ENCODE measurements around the gene ERVFRD-1. TPM values are rescaled to one million over a fixed set of nuclear protein-coding genes. Genes with fewer than 3 reads are reported as not detected.

Gene ERVFRD-1
- polyA plus RNA-seq, 2 of the 4 experiments (the other 2 are of a cell fraction) = not detected

GRCh38 chr6:11066505-11067347 is 44.8 kb downstream of the ERVFRD-1 start:
- H3K4me2 ChIP-seq = no peak overlapping the region
- POLR2A ChIA-PET = no interaction called here
- peaks cover 3% of the 10 kb centered on the region; the same call in 1 of the 3 replicates for H3K4me1 ChIP-seq
- no peak overlapping the region for H3K4me3 ChIP-seq
- FAIRE-seq = no peak
- no peak for DNase-seq (ENCODE audit: low read depth in 1 of 2, low spot score in 1 of 2)
- no peaks in the 10 kb centered on the region for H3K9me3 ChIP-seq
- CTCF ChIA-PET = interaction anchor here (0.6 to 2.0 kb wide), 12 partner anchors 13 to 586 kb away, joined by 3 to 8 read pairs (median 3); no protein-coding TSS in a partner anchor
- no peak for TF ChIP-seq MAX (IDR thresholded peaks at IDR 0.05)
- TF ChIP-seq RFX5 (IDR thresholded peaks at IDR 0.05) = no peak
- TF ChIP-seq MAZ (IDR thresholded peaks at IDR 0.05; ENCODE audit: borderline replicate concordance, low read depth, low read length) = no peak
- TF ChIP-seq CBX8 (IDR thresholded peaks at IDR 0.05) = no peak
- TF ChIP-seq BCL3 (IDR thresholded peaks at IDR 0.05) = no peak
- no peak for TF ChIP-seq HOXA7 (CRISPR knock-in tag; IDR thresholded peaks at IDR 0.05)
- no peak for TF ChIP-seq REST (IDR thresholded peaks at IDR 0.05)
- TF ChIP-seq ATOH8 (CRISPR knock-in tag; IDR thresholded peaks at IDR 0.05; ENCODE audit: low read depth) = no peak
- no peak for TF ChIP-seq EHF (CRISPR knock-in tag; IDR thresholded peaks at IDR 0.05)
- no peak for TF ChIP-seq NFE2L2 (conservative IDR thresholded peaks at IDR 0.05; ENCODE audit: low read length)
- H3K27ac ChIP-seq = no peak overlapping the region
- 82% methylated on average over 6 of the region's 6 CpGs for WGBS (ENCODE audit: missing lambda C conversion rate)
- no peak for ATAC-seq

GRCh38 chr6:11065436-11066202 is 45.9 kb downstream of the ERVFRD-1 start:
- Histone ChIP-seq H3K4me3 (no peak overlapping the region), H3K4me2 (no peak overlapping the region), H3K4me1 (peaks cover 3% of the 10 kb centered on the region; the same call in 1 of the 3 replicates), H3K27ac (no peak overlapping the region), H3K9me3 (no peaks in the 10 kb centered on the region)
- FAIRE-seq (no peak), DNase-seq (ENCODE audit: low read depth in 1 of 2, low spot score in 1 of 2) (no peak), ATAC-seq (no peak)
- ChIA-PET CTCF (interaction anchor here (0.7 to 2.0 kb wide), 6 partner anchors 11 to 431 kb away, joined by 3 to 8 read pairs (median 4); no protein-coding TSS in a partner anchor), POLR2A (no interaction called here)
- WGBS (ENCODE audit: missing lambda C conversion rate) = 86% methylated on average over 4 of the region's 6 CpGs
- TF ChIP-seq MAFK (IDR thresholded peaks at IDR 0.05; ENCODE audit: partially characterized antibody) (no peak), RARB (CRISPR knock-in tag; IDR thresholded peaks at IDR 0.05) (no peak), CHD4 (IDR thresholded peaks at IDR 0.05; ENCODE audit: borderline replicate concordance) (no peak), CEBPB (IDR thresholded peaks at IDR 0.05) (no peak), NPAS2 (CRISPR knock-in tag; IDR thresholded peaks at IDR 0.05; ENCODE audit: borderline replicate concordance) (no peak), SMC3 (IDR thresholded peaks at IDR 0.05) (no peak), ZC3H11A (IDR thresholded peaks at IDR 0.05) (no peak), POLR2AphosphoS2 (conservative IDR thresholded peaks at IDR 0.05; ENCODE audit: low read length) (no peak), HMGXB4 (CRISPR knock-in tag; IDR thresholded peaks at IDR 0.05; ENCODE audit: borderline replicate concordance) (no peak), SREBF2 (IDR thresholded peaks at IDR 0.05) (no peak), BCL3 (IDR thresholded peaks at IDR 0.05) (no peak), HDAC2 (IDR thresholded peaks at IDR 0.05) (no peak), MAX (IDR thresholded peaks at IDR 0.05) (no peak), ZNF302 (CRISPR knock-in tag; IDR thresholded peaks at IDR 0.05) (no peak)

Data from A549 (cell line).